ENCODE results near the gene ADD1.

The ADD1 gene

DNA sequence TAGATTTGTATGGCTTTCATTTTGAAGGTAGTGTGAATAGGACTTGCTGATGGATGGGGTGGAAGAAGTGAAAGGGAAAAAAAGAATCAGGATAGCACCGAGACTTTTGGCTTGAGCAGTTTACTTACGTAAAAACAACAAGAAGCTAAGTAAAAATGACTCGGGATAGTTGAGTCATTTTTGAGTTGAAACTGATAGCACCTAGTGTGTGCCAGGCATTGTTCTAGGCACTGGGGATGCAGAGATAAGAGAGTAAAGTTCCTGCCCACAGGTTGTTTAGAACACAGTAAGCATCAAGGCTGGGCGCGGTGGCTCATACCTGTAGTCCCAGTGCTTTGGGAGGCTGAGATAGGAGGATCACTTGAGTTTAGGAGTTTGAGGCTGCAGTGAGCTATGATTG is 34.7 kb downstream of the ADD1 start:
- Histone ChIP-seq H3K9me3 (ENCODE audit: control insufficient read depth, insufficient read depth, low read length) (no peaks in the 10 kb centered on the region), H3K9ac (ENCODE audit: low read depth, low read length) (no peak overlapping the region), H3K36me3 (ENCODE audit: insufficient read depth, low read length) (no peaks in the 10 kb centered on the region; the same call in 1 of the 2 replicates), H3K4me1 (ENCODE audit: insufficient read depth, low read length) (peaks cover 7% of the 10 kb centered on the region; the same call in 1 of the 2 replicates)

DNA sequence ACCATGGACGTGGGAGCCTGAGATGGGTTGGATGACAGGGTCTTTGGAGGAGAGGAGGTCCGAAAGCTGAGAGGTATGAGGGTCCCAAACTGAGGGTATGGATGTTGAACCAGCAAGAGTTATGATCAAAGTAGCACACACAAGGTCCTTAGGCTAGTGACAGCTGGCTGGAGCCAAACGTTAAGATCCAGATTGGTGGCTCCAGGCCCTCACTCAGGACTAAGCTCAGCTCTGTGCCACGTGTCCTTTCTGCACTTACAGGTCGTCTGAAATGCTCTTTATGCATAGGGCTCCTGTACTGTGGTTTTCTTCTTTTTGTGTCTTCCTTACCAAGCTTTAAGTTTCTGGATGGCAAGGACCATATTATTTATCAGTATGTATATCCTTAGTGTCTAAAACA is 35.4 kb downstream of the ADD1 start:
- Histone ChIP-seq H3K9ac (ENCODE audit: low read depth, low read length) (no peak overlapping the region), H3K36me3 (ENCODE audit: insufficient read depth, low read length) (no peaks in the 10 kb centered on the region; the same call in 1 of the 2 replicates), H3K4me1 (ENCODE audit: insufficient read depth, low read length) (peaks cover 4% of the 10 kb centered on the region; the same call in 1 of the 2 replicates), H3K9me3 (ENCODE audit: control insufficient read depth, insufficient read depth, low read length) (no peaks in the 10 kb centered on the region)

DNA sequence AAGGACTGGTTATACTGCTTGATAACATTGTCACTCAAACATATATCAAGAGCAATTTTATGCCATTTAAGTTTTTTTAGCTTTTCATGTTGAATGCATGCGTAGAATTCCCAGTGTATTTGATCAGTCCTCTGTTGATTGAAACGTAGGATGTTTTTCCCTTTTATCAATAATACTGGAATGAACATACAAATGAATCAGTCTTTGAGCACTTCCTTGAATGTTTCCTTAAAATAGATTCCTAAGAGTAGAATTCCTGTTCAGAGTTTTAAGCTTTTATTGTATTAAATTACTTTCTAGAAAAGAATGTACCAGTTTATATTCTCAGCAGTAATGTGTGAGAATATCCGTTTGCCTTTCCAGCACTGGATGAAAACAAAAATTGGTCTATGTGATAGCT is 37.8 kb downstream of the ADD1 start:
- peaks cover 3% of the 10 kb centered on the region; the same call in 1 of the 2 replicates for H3K4me1 ChIP-seq (ENCODE audit: insufficient read depth, low read length)
- no peak overlapping the region for H3K9ac ChIP-seq (ENCODE audit: low read depth, low read length)
- H3K9me3 ChIP-seq (ENCODE audit: control insufficient read depth, insufficient read depth, low read length) = no peaks in the 10 kb centered on the region
- peaks cover 10% of the 10 kb centered on the region for H3K36me3 ChIP-seq (ENCODE audit: insufficient read depth, low read length)

GRCh38 chr4:2882341-2882740 is 38.7 kb downstream of the ADD1 start:
- Histone ChIP-seq H3K9me3 (ENCODE audit: control insufficient read depth, insufficient read depth, low read length) (no peaks in the 10 kb centered on the region), H3K9ac (ENCODE audit: low read depth, low read length) (no peak overlapping the region), H3K4me1 (ENCODE audit: insufficient read depth, low read length) (peaks cover 3% of the 10 kb centered on the region; the same call in 1 of the 2 replicates), H3K36me3 (ENCODE audit: insufficient read depth, low read length) (peaks cover 10% of the 10 kb centered on the region)

DNA sequence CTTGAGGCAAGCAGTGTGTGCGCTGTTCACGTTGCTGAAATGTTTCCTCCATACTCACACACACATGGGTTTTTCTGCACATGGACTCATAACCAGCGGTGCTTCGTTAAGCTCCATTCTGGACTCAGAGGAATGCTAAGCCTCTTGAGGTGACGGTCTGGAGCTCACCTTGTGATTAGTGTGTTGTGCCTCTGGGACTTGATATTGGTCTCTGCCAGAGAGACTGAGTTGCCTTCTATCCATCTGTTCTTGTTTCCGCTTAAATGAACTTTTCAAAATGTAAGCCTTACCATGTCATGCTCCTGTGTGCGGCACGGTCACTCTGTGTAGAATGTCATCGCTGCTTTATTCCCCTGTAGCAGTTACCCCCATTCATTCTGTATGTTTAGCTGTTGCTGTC is 42.5 kb downstream of the ADD1 start:
- Histone ChIP-seq H3K36me3 (ENCODE audit: insufficient read depth, low read length) (peaks cover 10% of the 10 kb centered on the region), H3K9me3 (ENCODE audit: control insufficient read depth, insufficient read depth, low read length) (no peaks in the 10 kb centered on the region), H3K9ac (ENCODE audit: low read depth, low read length) (no peak overlapping the region), H3K4me1 (ENCODE audit: insufficient read depth, low read length) (peaks cover 3% of the 10 kb centered on the region; the same call in 1 of the 2 replicates)

DNA sequence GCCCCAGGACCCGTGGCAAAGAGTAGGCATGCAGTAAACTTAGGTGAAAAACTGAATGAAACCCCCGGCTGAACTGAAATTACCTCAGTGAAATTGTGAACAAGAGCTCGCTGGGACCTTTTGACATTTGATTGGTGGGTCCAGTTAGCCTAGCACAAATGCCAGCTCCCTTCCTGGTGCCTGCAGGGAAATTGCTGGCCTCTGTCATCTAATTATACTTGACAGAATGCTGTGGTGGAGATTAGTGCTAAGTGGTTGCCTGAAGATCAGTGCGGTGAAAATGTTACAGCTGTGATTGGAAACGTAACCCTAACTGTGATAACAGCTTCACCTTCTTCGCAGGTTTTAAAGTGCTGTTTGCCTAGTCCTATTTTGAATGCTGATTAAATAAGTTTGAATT is 43.0 kb downstream of the ADD1 start:
- Histone ChIP-seq H3K9ac (ENCODE audit: low read depth, low read length) (no peak overlapping the region), H3K9me3 (ENCODE audit: control insufficient read depth, insufficient read depth, low read length) (no peaks in the 10 kb centered on the region), H3K4me1 (ENCODE audit: insufficient read depth, low read length) (peaks cover 3% of the 10 kb centered on the region; the same call in 1 of the 2 replicates), H3K36me3 (ENCODE audit: insufficient read depth, low read length) (peaks cover 10% of the 10 kb centered on the region)

DNA sequence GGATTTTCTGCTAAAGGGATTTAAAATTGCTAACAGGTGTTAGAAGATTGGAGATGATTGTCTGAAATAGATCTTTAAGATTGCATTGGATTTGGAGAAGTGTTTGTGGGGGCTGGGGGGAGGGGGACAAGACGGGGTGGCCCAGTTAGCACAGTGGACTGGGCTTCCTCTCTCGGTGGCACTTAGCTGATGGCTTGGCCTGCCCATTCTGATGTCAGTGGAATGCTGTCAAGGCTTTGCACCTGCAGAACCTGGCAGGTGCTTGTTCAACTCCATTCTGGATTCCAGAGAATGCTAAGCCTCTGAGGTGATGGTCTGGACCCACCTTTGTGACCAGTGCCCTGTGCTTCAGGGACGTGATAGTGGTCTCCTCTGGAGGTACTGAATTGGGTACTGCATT is 43.7 kb downstream of the ADD1 start:
- H3K9me3 ChIP-seq (ENCODE audit: control insufficient read depth, insufficient read depth, low read length) = no peaks in the 10 kb centered on the region
- no peaks in the 10 kb centered on the region; the same call in 1 of the 2 replicates for H3K4me1 ChIP-seq (ENCODE audit: insufficient read depth, low read length)
- H3K9ac ChIP-seq (ENCODE audit: low read depth, low read length) = no peak overlapping the region
- H3K36me3 ChIP-seq (ENCODE audit: insufficient read depth, low read length) = peaks cover 13% of the 10 kb centered on the region; the same call in 1 of the 2 replicates

- Histone ChIP-seq H3K9me3 (ENCODE audit: control insufficient read depth, insufficient read depth, low read length) (no peaks in the 10 kb centered on the region), H3K4me1 (ENCODE audit: insufficient read depth, low read length) (no peaks in the 10 kb centered on the region), H3K9ac (ENCODE audit: low read depth, low read length) (no peak overlapping the region), H3K36me3 (ENCODE audit: insufficient read depth, low read length) (peaks cover 13% of the 10 kb centered on the region; the same call in 1 of the 2 replicates)
Measured at GRCh38 chr4:2888886-2889285, 45.2 kb downstream of the ADD1 start.

- peaks cover 3% of the 10 kb centered on the region; the same call in 1 of the 2 replicates for H3K36me3 ChIP-seq (ENCODE audit: insufficient read depth, low read length)
- H3K4me1 ChIP-seq (ENCODE audit: insufficient read depth, low read length) = no peaks in the 10 kb centered on the region
- no peak overlapping the region for H3K9ac ChIP-seq (ENCODE audit: low read depth, low read length)
- no peaks in the 10 kb centered on the region for H3K9me3 ChIP-seq (ENCODE audit: control insufficient read depth, insufficient read depth, low read length)
Measured at GRCh38 chr4:2891294-2891693, 47.6 kb downstream of the ADD1 start.

DNA sequence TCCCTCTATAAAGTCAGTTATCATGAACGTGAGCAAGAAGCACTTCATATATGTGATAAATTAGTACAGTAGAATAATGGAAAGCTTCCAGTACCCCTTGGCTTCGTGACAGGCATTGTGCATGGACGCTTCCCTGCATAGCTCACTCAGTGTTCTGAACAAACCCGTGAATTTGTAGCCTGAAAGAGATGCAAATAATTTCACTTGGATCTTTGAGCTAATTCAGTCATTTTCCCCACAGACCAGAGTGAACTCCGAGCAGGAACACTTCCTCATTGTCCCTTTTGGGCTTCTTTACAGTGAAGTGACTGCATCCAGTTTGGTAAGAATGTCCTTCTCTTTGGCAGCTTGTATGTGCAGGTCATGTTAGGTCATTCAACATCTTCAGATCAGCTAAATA is 50.1 kb downstream of the ADD1 start:
- no peaks in the 10 kb centered on the region for H3K4me1 ChIP-seq (ENCODE audit: insufficient read depth, low read length)
- peaks cover 16% of the 10 kb centered on the region for H3K36me3 ChIP-seq (ENCODE audit: insufficient read depth, low read length)
- H3K9ac ChIP-seq (ENCODE audit: low read depth, low read length) = no peak overlapping the region
- no peaks in the 10 kb centered on the region for H3K9me3 ChIP-seq (ENCODE audit: control insufficient read depth, insufficient read depth, low read length)

- no peak overlapping the region for H3K9ac ChIP-seq (ENCODE audit: low read depth, low read length)
- no peaks in the 10 kb centered on the region for H3K9me3 ChIP-seq (ENCODE audit: control insufficient read depth, insufficient read depth, low read length)
- no peaks in the 10 kb centered on the region for H3K4me1 ChIP-seq (ENCODE audit: insufficient read depth, low read length)
- peaks cover 22% of the 10 kb centered on the region for H3K36me3 ChIP-seq (ENCODE audit: insufficient read depth, low read length)
Measured at GRCh38 chr4:2898001-2898400, 54.4 kb downstream of the ADD1 start.

DNA sequence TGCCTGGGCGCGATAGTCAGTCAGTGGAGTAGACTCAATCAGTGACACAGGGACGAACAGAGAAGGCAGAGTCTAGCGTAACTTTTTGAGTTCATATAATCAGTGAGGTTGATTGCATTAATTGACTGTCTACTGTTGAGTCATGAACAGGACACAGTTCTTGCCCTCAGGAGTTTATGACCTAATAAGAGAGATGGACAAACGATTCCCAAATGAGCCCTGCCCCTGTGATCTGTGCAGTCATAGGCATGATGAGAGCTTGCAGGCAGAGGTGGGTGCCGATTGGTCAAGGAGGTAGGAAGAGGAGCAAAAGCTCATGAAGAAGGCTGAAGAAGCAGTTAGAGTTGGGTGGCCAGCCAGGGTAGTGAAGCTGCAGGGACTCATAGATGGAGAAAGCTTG is 57.1 kb downstream of the ADD1 start:
- no peak overlapping the region for H3K9ac ChIP-seq (ENCODE audit: low read depth, low read length)
- H3K9me3 ChIP-seq (ENCODE audit: control insufficient read depth, insufficient read depth, low read length) = no peaks in the 10 kb centered on the region
- peaks cover 37% of the 10 kb centered on the region for H3K36me3 ChIP-seq (ENCODE audit: insufficient read depth, low read length)
- no peaks in the 10 kb centered on the region for H3K4me1 ChIP-seq (ENCODE audit: insufficient read depth, low read length)

- H3K9me3 ChIP-seq (ENCODE audit: control insufficient read depth, insufficient read depth, low read length) = no peaks in the 10 kb centered on the region
- no peak overlapping the region for H3K9ac ChIP-seq (ENCODE audit: low read depth, low read length)
- no peaks in the 10 kb centered on the region for H3K4me1 ChIP-seq (ENCODE audit: insufficient read depth, low read length)
- H3K36me3 ChIP-seq (ENCODE audit: insufficient read depth, low read length) = peaks cover 39% of the 10 kb centered on the region
Measured at GRCh38 chr4:2901186-2901585, 57.5 kb downstream of the ADD1 start.

GRCh38 chr4:2902126-2902525 is 58.5 kb downstream of the ADD1 start:
- Histone ChIP-seq H3K9ac (ENCODE audit: low read depth, low read length) (no peak overlapping the region), H3K36me3 (ENCODE audit: insufficient read depth, low read length) (peaks cover 48% of the 10 kb centered on the region), H3K9me3 (ENCODE audit: control insufficient read depth, insufficient read depth, low read length) (no peaks in the 10 kb centered on the region)

DNA sequence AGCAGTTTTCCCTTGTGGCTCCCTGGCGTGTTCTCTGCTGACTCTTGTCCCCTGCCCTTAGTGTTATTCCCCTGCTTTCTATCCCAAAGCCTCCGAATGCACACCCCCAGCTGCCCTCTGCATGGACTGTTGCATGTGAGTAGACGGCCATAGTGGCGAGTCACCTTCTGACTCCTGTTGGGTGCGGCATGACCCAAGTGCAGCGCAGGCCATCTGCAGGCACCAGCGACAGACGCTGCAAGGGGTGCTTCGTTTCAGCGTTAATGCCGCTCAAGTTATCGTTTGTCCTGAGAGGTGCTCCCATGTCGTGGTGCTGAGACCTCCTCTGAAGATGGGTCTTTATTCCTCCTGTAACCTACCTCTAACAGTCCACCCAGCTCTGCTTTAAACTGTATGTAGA is 61.9 kb downstream of the ADD1 start:
- Histone ChIP-seq H3K4me1 (ENCODE audit: insufficient read depth, low read length) (no peaks in the 10 kb centered on the region), H3K9ac (ENCODE audit: low read depth, low read length) (no peak overlapping the region), H3K9me3 (ENCODE audit: control insufficient read depth, insufficient read depth, low read length) (no peaks in the 10 kb centered on the region), H3K36me3 (ENCODE audit: insufficient read depth, low read length) (peaks cover 44% of the 10 kb centered on the region)

More at GRCh38 chr4:2902126-2902525, 58.5 kb downstream of the ADD1 start:
- no peaks in the 10 kb centered on the region for H3K4me1 ChIP-seq (ENCODE audit: insufficient read depth, low read length)

DNA sequence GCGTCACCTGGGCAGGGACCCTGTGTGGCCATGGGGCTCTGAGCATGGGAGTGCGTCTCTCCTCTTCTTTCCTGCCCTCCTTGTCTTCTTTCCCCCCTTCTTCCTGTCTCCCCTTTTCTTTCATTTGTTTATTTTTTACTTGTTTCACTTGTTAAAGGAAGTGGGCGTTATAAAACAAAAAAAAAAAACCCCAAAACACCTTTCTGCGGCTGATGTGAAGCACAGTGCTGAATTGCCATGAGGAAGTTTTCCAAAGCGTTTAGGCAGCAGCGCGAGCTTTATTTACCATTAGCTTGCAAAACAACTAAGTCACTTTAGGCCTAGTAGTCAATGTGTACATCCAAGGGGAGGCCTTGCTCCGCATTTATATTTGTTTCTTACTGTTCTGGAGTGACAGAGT is 62.6 kb downstream of the ADD1 start:
- Histone ChIP-seq H3K9ac (ENCODE audit: low read depth, low read length) (no peak overlapping the region), H3K9me3 (ENCODE audit: control insufficient read depth, insufficient read depth, low read length) (no peaks in the 10 kb centered on the region), H3K4me1 (ENCODE audit: insufficient read depth, low read length) (no peaks in the 10 kb centered on the region), H3K36me3 (ENCODE audit: insufficient read depth, low read length) (peaks cover 44% of the 10 kb centered on the region)
